HepG2 (cell line): ENCODE results near the gene MFRP.

ENCODE experiments used
- MED1 ChIP-seq: sonication (generic); formaldehyde crosslinking; IDR thresholded peaks from 2 replicates; pipeline ENCODE4 v1.4.0; 2020; ENCODE audit warnings: missing genetic modification reagents
- REST ChIP-seq, 2 experiments: IDR thresholded peaks; 2 replicates each; pipeline ENCODE4 v1.6.1; 2011 to 2012; ENCODE audit warnings: low read length in 2 of 2, borderline replicate concordance in 1 of 2, low read depth in 1 of 2, mild to moderate bottlenecking in 1 of 2, moderate library complexity in 1 of 2
- U2AF1 ChIP-seq: fragments of 200-400 bp; formaldehyde crosslinking; optimal IDR thresholded peaks from 2 replicates; pipeline ENCODE3; 2017; ENCODE audit warnings: mild to moderate bottlenecking, low read depth, low read length
- ZFP82 ChIP-seq: sonication (generic); formaldehyde crosslinking; IDR thresholded peaks from 2 replicates; pipeline ENCODE4 v1.5.1; 2020; ENCODE audit warnings: mild to moderate bottlenecking, missing genetic modification reagents, borderline replicate concordance
- TF ChIP-seq, protein P1 (sequence below): sonication (generic); formaldehyde crosslinking; IDR thresholded peaks from 2 replicates; pipeline ENCODE4 v1.5.0; 2020; ENCODE audit warnings: mild to moderate bottlenecking, missing genetic modification reagents, borderline replicate concordance

DNA sequence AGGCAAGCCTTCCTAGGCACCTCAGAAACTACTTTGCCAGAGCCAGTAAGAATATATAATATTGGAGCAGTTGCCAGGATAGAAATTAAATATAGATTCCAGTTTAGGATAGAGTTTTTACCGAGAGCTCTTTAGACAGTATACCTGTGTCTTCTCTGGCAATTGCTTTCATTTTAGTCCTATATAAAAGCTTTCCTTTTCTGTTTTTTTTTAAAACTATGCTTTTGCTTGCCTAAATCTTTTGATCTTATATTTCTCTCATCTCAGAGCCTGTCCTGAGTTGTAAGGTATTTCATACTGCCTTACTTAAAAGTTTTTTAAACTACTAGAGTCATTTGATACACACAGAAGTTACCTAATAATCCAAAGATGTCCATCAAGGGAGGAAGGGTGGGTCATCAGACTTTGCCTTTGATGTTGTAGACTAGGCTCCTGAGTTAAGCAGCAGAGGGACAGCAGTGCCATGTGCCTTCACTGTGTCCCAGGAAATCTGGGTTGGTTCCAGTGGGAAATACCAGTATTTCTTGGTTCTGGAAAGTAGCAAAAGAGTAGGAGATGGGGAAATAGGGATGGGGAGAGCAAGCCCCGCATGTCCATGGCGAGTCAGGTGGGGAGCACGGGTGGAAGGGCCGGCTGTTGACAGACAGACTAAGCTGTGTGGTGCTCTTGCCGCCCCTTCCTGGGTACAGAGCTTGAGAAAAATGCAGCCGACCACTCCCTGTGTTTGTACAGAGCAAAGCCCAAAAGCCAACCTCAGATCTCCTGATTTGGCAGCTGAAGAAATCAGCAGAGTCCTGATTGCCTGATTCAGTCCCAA, 40.7 kb downstream of the MFRP start:
- TF ChIP-seq REST (IDR thresholded peaks at IDR 0.05; ENCODE audit: borderline replicate concordance in 1 of 2, low read depth in 1 of 2, low read length in 2 of 2), result no peak
- no peak for TF ChIP-seq MED1
- TF ChIP-seq, protein P1, sequence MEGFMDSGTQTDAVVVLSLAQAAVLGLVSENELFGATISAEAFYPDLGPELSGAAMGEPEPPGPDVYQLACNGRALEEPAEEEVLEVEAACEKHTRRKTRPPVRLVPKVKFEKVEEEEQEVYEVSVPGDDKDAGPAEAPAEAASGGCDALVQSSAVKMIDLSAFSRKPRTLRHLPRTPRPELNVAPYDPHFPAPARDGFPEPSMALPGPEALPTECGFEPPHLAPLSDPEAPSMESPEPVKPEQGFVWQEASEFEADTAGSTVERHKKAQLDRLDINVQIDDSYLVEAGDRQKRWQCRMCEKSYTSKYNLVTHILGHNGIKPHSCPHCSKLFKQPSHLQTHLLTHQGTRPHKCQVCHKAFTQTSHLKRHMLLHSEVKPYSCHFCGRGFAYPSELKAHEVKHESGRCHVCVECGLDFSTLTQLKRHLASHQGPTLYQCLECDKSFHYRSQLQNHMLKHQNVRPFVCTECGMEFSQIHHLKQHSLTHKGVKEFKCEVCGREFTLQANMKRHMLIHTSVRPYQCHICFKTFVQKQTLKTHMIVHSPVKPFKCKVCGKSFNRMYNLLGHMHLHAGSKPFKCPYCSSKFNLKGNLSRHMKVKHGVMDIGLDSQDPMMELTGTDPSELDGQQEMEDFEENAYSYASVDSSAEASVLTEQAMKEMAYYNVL (CRISPR knock-in tag), result no peak
- no peak for TF ChIP-seq ZFP82 (CRISPR knock-in tag)
- no peak for TF ChIP-seq U2AF1
